Aorta (tissue), 5 donors: ENCODE data around the gene NT5DC1. TPM values are rescaled to one million over a fixed set of nuclear protein-coding genes. Genes with fewer than 3 reads are reported as not detected.

Source experiments
- ATAC-seq: fragments of 200-7000 bp; cut with Tn5 transposase; one replicate; pipeline ENCODE4 v1.9.1; 2022; ENCODE audit warnings: moderate library complexity; ENCODE audit not compliant: low FRiP score
- DNase-seq, 2 donors: peaks; one replicate each; pipeline ENCODE4 v3.0.0-alpha.2; 2020
- H3K27ac ChIP-seq, 2 donors: one replicate each; pipeline ENCODE4 v1.5.1; 2013; ENCODE audit warnings: low read length in 2 of 2, mild to moderate bottlenecking in 2 of 2, moderate library complexity in 2 of 2, control low read depth in 1 of 2, inconsistent platforms in 1 of 2, low read depth in 1 of 2
- H3K27me3 ChIP-seq, 2 donors: one replicate each; pipeline ENCODE4 v1.6.1; 2013; ENCODE audit warnings: control low read depth in 1 of 2, low read length in 1 of 2, mild to moderate bottlenecking in 1 of 2, moderate library complexity in 1 of 2; ENCODE audit not compliant: insufficient read depth in 2 of 2, control insufficient read depth in 1 of 2
- H3K36me3 ChIP-seq, 2 donors: one replicate each; pipeline ENCODE4 v1.6.1; 2013; ENCODE audit warnings: control low read depth in 1 of 2, low read length in 1 of 2, mild to moderate bottlenecking in 1 of 2; ENCODE audit not compliant: insufficient read depth in 2 of 2, control insufficient read depth in 1 of 2
- H3K4me1 ChIP-seq, 2 donors: one replicate each; pipeline ENCODE4 v1.6.1; 2013; ENCODE audit warnings: low read length in 2 of 2, control low read depth in 1 of 2, mild to moderate bottlenecking in 1 of 2, moderate library complexity in 1 of 2; ENCODE audit not compliant: insufficient read depth in 2 of 2, control insufficient read depth in 1 of 2
- H3K4me3 ChIP-seq, 2 donors: one replicate each; pipeline ENCODE4 v1.5.1; 2013; ENCODE audit warnings: low read length in 2 of 2, control low read depth in 1 of 2, mild to moderate bottlenecking in 1 of 2
- H3K9me3 ChIP-seq: one replicate; pipeline ENCODE4 v1.6.1; 2013; ENCODE audit warnings: mild to moderate bottlenecking, low read length; ENCODE audit not compliant: control insufficient read depth
- WGBS, 2 donors: extraction: QIAGEN DNeasy Blood & Tissue Kit; methylation state at CpG; one replicate each; pipeline ENCODE4 v1.1.7; 2013; 5-methylcytosine and 5-hydroxymethylcytosine counted together
- intact Hi-C, 2 donors: fragments of 100-400 bp; cut with DNase I; formaldehyde crosslinking; loops; one replicate each; pipeline versions ENCODE4 v1.14.2 to v1.15.0; 2022
- polyA plus RNA-seq, 2 donors: library from polyadenylated mRNA; stranded (reverse); fragments of 200-250 nt; gene quantifications; one replicate each; pipeline ENCODE4 v1.2.3, GENCODE V29; 2013
- total RNA-seq, 2 donors: library from RNA; stranded (reverse); fragmentation: NEBNext Ultra II Directional; extraction: Animal tissue kit (Norgen Biotek cat#: 25700); gene quantifications; one replicate each; pipeline ENCODE4 v1.2.1, GENCODE V29; 2021
- donor health status: healthy with polysubstance abuse.
- donor health status: Bipolar disorder and iron deficiency.
- donor health status: DM: no; HTN: no; CAD: no.
- donor health status: DM: no; HTN: no; CAD: no.
- donor health status: DM: yes; HTN: yes; CAD: no.

Gene NT5DC1
- total and polyA plus RNA-seq, 4 donors, result 17.0 to 47.5 (median 38.0) TPM

GRCh38 chr6:116133453-116133852, 32.8 kb downstream of the NT5DC1 start:
- H3K27me3 ChIP-seq, result no peaks in the 10 kb centered on the region
- no peak for ATAC-seq
- H3K9me3 ChIP-seq, result no peaks in the 10 kb centered on the region
- 77 to 84% methylated on average over 3 of the region's 3 CpGs for WGBS, 2 donors
- intact Hi-C loops, result no loop called here
- H3K4me3 ChIP-seq, result no peak overlapping the region
- DNase-seq, result no peak
- no peaks in the 10 kb centered on the region for H3K36me3 ChIP-seq
- no peaks in the 10 kb centered on the region for H3K4me1 ChIP-seq
- no peak overlapping the region for H3K27ac ChIP-seq

DNA sequence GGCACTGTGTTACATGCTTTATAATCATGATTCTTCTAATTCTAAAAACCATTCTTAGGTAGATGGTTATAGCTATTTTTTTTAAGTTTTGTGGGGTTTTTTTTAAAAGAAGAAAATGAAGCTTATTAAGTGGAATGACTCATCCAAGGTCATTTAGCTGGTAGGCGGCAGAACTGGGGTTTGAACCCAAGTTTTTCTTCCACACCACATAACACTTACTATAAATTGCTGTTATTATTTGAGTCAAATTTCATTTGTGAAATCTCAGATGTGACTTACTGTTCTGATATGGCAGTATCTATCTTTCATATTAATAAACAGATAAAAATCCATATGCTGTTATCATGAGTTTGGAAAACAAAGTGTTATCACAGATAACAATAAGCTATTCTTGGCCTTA, 35.7 kb downstream of the NT5DC1 start:
- Histone ChIP-seq H3K27me3 (no peaks in the 10 kb centered on the region), H3K9me3 (no peaks in the 10 kb centered on the region), H3K4me1 (no peaks in the 10 kb centered on the region), H3K4me3 (no peak overlapping the region), H3K27ac (no peak overlapping the region), H3K36me3 (no peaks in the 10 kb centered on the region)
- WGBS, 2 donors, result 94 to 96% methylated on average over 1 of the region's 1 CpG
- no peak for DNase-seq
- ATAC-seq, result no peak
- intact Hi-C loops, result no loop called here

DNA sequence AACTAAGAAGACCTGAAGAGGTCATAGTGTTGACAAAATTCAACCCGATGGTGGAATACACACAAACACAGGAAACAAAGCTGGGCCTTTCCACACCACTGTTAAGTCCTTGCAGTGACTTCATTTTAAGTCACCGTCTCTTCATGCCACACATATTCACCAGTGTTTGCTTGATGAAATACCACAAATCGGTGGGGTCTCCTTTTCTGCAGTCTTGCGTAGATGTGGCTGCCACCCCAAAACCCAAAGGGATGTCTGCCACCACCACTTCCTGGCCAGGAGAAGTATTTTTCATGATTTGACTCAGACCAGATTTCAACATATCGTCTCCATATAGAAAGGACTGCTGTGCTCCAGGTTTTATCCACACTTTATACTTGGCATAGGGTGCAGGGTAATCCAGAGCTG, 36.3 kb downstream of the NT5DC1 start:
- 81 to 89% methylated on average over 5 of the region's 5 CpGs for WGBS, 2 donors

GRCh38 chr6:116139917-116140316, 39.3 kb downstream of the NT5DC1 start:
- Histone ChIP-seq H3K36me3 (no peaks in the 10 kb centered on the region), H3K4me1 (no peaks in the 10 kb centered on the region), H3K4me3 (no peak overlapping the region), H3K9me3 (no peaks in the 10 kb centered on the region), H3K27ac (no peak overlapping the region), H3K27me3 (no peaks in the 10 kb centered on the region)
- intact Hi-C loops, result no loop called here
- 94 to 97% methylated on average over 4 of the region's 4 CpGs for WGBS, 2 donors
- DNase-seq (no peak), ATAC-seq (no peak)

More for the DNA sequence above, 36.3 kb downstream of the NT5DC1 start:
- DNase-seq (no peak), ATAC-seq (no peak)
- intact Hi-C loops, result no loop called here
- Histone ChIP-seq H3K36me3 (no peaks in the 10 kb centered on the region), H3K4me1 (no peaks in the 10 kb centered on the region), H3K9me3 (no peaks in the 10 kb centered on the region), H3K4me3 (no peak overlapping the region), H3K27ac (no peak overlapping the region), H3K27me3 (no peaks in the 10 kb centered on the region)

GRCh38 chr6:116144605-116145004, 44.0 kb downstream of the NT5DC1 start:
- Histone ChIP-seq H3K4me1 (no peaks in the 10 kb centered on the region), H3K9me3 (no peaks in the 10 kb centered on the region), H3K4me3 (no peak overlapping the region), H3K36me3 (no peaks in the 10 kb centered on the region), H3K27me3 (no peaks in the 10 kb centered on the region), H3K27ac (no peak overlapping the region)
- WGBS, 2 donors, result 78 to 79% methylated on average over 3 of the region's 3 CpGs
- ATAC-seq (no peak), DNase-seq (no peak)
- intact Hi-C loops, result no loop called here

DNA sequence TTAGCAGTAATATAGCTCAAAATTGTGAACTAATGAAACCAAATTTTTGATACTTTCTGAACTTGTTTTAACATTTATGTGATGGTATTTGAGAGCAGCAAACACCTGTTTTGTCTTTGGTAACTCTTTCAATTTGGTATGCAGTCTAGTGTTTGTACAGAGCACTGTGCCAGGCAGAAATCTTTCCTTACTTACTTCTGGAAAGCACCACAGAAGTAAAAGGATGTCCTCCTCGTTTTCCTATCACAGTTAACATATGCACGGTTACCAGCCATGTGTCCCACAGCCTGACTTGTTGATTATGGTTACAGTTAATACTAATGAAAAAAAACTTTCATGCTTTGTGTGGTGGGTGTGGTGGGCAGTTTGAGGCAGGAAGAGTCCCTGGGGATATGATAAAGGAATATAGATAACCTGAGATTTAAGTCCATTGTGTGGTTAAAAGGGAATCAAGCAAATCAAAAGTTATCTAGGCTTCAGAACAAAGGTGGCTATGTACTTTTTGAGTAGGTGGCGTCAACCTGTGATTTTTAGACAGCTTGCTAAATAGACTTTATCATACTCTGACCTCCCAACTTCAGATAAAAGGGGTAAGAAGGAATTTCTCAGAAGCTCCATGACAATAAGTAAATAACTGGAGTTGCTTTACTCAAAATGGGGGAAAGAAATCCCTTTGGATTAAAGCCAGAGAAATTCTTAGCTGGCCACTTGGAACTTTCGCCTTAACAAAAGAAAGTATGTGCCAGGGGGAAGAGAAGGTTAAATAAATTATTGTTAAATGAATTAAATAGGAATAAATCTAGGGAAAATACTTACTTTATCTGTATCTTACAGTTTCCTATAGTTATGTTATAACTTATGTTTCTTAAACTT, 45.4 kb downstream of the NT5DC1 start:
- Histone ChIP-seq H3K4me1 (peaks cover 0 to 2% of the 10 kb centered on the region in 2 donors), H3K9me3 (no peaks in the 10 kb centered on the region), H3K27ac (no peak overlapping the region), H3K36me3 (no peaks in the 10 kb centered on the region), H3K27me3 (no peaks in the 10 kb centered on the region), H3K4me3 (no peak overlapping the region)
- intact Hi-C loops, result no loop called here
- DNase-seq (no peak), ATAC-seq (no peak)
- WGBS, 2 donors, result 76 to 79% methylated on average over 4 of the region's 4 CpGs

GRCh38 chr6:116152620-116153019, 52.0 kb downstream of the NT5DC1 start:
- H3K36me3 ChIP-seq, result peaks cover 0 to 2% of the 10 kb centered on the region in 2 donors
- H3K9me3 ChIP-seq, result no peaks in the 10 kb centered on the region
- H3K4me3 ChIP-seq, result no peak overlapping the region
- ATAC-seq (no peak), DNase-seq (no peak)
- intact Hi-C loops, result no loop called here
- H3K4me1 ChIP-seq, result peaks cover 1 to 2% of the 10 kb centered on the region in 2 donors
- no peaks in the 10 kb centered on the region for H3K27me3 ChIP-seq
- WGBS, 2 donors, result 58 to 65% methylated on average over 1 of the region's 1 CpG
- H3K27ac ChIP-seq, result no peak overlapping the region

DNA sequence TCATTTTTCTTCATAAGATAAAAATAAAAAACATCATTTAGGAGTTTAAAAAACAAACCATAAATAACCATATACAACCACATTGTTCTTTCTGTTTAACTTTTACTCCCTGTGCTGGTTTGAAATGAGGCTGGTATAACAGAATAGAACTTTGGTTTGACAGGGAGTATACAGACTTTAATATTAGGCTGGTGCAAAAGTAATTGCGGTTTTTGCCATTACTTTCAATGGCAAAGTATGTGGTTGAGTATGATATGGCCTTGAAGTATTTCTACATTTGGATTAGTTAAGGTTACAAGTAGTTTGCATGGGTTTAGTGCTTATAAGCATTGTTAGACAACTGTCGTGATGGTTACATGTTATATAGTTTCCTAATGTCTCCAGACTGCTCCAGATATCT, 54.2 kb downstream of the NT5DC1 start:
- Histone ChIP-seq H3K4me3 (no peak overlapping the region), H3K36me3 (peaks cover 0 to 2% of the 10 kb centered on the region in 2 donors), H3K27me3 (no peaks in the 10 kb centered on the region), H3K4me1 (peaks cover under 1 to 1% of the 10 kb centered on the region in 2 donors), H3K27ac (no peak overlapping the region), H3K9me3 (no peaks in the 10 kb centered on the region)
- intact Hi-C loops, result no loop called here
- DNase-seq, result no peak
- WGBS, 2 donors, result 95 to 97% methylated on average over 2 of the region's 2 CpGs
- no peak for ATAC-seq
